NCI-H226 (cell line): ENCODE results near the gene GPR132.
"Not testable (repeated sequence)": the region's sequence is repeated elsewhere in the genome, so short reads cannot be mapped to it uniquely, and the experiment has no call there.

Experiments
- DNase-seq: peaks from one replicate; pipeline ENCODE4 v3.0.0-alpha.2; 2015

The GPR132 gene

DNA sequence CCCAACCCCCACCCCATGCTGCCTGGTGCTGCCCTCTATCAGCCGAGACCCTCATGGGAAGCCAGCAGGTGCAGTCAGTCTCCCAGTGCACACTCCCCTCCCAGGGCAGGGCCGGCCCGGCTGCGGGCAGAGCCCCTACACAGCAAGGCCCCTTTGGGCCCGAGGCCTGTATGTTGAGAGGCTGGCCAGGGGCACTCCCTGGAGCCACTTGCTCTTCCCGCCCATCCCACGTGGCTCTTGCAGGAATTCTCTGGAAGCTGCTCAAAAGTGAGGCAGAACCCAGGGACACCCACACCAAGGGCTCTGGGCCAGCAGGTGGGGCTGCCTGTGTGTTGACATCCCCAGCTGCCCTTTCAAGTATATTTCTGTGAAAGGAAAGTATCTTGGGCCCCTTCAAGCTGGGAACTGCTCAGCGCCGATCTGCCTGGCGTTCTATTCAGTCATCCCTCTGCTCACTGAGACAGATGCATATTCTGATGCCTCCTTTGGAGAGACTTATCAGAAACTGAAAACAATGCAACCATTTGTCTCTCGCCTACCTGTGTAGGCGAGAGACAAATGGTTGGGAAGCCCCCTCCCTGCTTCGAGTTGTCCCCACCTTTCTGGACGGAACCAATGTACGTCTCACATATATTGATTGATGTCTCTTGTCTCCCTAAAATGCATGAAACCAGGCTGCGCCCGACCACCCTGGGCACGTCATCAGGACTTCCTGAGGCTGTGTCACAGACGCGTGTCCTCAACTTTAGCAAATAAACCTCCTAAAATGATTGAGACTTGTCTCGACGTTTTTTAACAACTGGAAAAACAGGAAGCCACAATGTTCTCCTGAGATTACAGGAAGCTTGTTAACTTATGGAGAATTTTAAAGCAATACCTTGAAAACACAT, 6.0 kb downstream of the GPR132 start:
- peak; percentile 50 for DNase-seq

DNA sequence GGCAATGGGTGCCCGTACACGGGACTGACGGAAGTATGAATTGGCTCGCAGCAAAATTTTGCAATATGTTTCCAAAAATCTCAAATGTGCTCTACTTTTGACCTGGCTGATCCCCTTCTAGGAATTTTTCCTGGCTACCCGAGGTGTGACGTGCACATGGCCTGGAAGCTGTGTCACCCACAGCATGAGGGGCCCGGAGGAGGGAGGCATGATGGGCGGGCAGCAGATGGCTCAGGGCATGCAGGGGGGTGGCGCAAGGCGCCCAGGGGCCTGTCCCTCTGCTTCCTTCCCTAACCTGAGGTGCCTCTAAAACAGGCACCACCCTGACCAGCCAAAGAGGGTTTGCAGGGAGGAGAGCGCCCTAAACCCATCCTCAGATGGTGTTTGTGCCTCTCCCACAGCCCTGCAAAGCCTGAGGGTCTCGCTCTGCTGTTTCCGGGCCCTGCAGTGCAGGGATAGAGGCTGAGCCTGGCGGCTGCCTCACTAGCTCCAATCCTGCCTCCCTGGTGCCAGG, 6.7 kb downstream of the GPR132 start:
- no peak for DNase-seq

DNA sequence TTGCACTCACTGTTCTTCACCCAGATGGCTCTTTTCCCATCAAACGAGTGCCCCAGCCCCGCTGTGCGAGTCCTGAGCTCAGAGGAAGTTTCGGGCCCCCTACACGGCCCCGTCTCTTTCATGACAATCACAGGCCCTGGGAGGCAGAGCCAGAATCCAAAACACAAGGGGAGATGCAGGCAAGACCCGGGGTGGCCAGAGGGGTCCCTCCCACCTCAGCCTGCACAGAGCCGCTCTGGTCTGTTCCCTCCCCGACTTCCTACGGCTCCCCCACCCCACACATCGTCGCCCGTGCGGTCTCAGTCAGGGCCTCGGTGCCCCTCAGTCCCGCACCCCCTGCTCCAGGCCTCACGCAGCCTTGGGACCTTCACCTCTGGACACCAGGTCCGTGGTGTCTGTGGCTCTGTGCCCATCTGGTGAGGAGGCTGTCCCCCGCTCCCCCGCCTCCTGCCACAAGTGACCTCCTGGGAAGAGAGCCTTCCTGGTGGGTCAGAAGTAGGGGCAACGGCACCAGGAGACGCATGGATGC, 8.9 kb downstream of the GPR132 start:
- DNase-seq, result no peak

DNA sequence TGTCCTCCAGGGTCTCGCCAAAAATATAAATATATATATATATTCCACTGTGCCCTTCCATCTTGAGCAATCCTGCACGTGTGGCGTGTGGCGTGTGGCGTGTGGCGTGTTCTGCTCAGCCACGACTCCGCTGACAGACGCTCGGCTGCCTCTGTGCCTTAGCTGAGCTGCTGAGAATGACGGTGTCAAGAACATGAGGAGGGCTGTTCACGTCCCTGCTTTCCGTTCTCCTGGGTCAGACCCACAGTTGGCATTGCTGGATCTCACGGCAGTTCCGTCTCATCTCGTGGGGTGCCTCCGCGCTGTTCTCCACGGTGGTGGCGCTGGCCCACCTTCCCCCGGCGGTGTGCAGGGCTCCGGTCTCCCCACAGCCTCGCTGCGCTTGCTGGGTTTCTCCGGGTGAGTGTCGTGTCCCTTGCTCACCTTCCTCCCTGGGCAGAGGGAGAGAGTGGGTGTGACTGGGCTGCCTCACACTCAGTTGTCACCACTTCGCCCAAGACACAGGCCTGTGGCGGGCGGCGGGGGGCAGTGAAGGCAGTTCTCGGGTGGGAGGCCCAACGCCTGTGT, 9.4 kb downstream of the GPR132 start:
- no peak for DNase-seq

DNA sequence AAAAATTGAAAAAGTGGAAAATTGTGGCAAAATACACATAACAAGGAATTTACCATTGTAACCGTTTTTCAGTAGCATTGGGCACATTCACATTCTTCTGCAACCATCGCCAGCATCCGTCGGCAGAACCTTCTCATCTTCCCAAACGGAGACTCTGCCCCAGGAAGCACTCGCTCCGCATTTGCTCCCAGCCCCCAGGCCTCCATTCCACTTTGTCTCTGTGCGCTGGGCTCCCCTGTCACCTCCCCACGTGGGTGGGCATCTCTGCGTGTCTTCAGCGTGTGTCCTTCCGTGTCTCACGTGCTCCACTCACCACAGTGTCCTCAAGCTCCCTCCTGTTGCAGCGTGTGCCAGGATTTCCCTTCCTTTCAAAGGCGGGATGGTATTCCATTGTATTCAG, 9.9 kb downstream of the GPR132 start:
- no peak for DNase-seq

DNA sequence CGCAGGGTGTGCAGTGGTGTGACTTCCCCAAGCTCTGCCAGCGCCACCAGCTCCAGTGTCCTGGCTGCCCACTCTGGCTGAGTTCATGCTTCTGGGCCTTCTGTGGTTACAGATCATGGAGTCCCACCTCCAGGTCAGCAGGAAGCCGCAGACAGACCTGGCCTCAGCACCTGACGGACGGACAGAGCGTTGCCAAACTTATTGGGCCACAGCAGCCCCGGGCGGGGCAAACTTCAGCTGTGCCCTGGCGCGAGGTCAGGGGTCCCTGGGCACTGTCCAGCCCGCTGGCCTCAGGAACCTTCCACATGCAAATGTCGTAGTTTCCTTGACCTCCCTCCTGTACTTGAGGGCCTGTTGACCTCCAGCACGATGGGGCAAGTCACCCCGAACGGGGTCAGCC, 11.2 kb downstream of the GPR132 start:
- no peak for DNase-seq

DNA sequence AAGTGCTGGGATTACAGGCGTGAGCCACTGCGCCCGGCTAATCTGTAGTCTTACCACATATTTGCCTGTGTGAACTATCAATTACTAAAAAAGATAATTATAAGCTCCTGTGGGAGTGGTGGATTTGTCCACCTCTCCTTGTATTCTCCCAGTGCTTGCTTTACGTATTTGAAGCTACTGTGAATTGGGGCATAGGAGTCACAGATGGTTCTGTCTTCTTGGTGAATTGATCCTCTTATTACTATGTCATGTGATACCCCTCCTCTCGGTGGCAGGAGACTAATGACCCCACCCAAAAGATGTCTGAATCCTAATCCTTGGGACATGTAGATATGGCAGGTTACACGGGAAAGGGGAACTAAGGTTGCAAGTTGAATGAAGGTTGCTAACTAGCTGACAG, 11.8 kb downstream of the GPR132 start:
- no peak for DNase-seq

DNA sequence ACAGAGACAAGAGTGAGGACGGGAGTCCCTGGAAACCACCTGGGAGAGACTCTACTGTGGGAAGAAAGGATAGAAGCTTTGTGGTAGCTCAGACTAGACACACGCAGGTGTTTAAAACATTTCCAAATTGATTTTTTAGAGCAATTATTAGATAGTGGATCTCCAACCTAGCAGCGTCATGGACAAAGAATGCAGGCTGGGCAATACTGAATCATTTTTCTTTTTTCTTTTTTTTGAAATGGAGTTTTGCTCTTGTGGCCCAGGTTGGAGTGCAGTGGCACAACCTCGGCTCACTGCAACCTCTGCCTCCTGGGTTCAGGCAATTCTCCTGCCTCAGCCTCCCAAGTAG, 13.1 kb downstream of the GPR132 start:
- no peak for DNase-seq

DNA sequence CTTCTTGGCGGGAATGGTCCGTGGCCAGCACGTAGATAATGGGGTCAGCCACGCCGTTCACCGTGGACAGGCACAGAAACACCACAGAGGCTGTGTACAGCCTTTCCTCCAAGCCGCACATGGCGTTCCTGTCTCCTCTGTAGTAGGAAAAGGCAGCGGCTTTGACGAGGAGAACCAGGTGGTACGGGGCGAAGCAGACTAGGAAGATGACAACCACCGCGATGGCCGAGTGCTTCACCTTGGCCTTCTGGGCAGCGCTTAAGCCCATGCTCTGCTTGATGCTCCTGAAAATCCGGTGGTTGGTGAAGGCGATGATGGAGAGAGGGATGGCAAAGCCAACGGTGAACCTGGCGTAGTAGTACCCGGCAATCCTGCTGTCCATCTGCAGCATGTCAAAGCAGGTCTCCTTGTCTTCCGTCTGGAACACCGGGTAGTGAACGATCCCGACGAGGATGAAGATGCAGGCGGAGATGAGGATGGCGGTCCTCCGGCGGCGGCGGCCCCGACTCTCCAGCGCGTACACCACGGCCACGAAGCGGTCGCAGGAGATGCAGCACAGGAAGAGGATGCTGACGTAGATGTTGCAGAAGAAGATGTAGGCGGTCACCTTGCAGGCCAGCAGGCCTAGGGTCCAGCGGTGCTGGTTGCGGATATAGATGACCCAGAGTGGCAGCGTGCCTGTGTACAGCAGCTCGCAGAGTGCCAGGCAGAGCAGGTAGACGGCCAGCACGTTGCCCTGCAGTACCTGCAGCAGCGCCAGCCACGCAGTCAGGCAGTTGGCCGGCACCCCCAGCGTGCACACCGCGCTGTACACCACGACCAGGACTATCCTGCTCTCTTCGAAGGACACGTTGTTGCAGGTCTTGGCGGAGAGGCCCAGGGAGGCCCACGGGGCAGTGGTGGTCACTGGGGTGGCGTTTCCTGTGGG, 13.8 kb downstream of the GPR132 start:
- DNase-seq, result no peak

DNA sequence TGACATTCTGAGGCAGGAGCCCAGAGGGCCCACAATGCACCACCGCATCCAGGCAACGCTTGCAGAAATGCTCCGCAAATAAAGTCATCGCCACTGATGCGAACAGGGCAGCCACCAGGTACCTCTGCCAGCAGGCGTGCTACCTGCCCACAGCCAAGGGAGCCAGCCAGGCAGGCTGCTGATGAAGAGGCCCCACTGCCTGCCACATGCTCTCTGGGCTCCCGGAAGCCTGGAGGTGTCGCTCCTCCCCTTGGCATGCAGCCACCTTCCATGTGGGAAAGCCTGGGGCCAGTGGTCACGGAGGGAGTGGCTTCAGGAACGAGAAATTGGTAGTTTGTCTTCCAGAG, 14.7 kb downstream of the GPR132 start:
- peak; percentile 24 for DNase-seq

DNA sequence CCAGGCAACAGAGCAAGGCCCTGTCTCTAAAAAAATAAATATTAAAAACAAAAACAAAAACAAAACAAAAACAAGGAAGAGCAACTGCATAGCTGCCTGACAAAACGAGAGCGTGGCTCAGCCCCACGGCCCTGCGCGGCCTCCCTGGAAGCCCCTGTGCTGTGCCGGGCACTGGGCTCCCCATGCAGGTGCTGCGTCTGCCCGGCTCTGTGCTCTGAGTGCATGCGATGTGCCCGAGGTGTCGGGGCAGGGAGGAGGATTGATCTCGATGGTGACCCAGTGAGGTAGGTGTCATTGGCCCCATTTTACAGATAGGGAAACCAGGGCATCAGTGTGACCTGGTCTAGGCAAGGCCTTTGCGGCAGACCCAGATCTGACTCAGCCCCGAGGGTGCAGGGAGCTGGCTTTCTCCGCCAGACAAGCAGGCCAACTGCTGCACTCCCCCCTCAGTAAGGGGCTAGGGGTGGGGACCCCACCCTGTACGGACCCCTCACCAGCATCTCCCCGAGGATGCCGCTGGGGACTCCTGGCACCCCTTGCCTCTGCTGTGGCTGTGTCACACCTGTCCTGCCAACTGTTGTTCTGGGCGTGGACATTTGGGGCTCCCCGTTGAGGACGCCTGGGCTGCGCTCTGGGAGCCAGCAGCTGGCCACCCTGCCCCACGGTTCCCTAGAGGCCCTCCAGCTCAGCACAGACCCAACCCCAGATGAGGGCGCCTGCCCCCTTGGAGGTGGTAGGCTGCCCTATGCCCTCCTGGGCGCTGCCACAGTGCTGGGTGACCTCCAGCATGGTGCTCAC, 15.3 kb downstream of the GPR132 start:
- no peak for DNase-seq

DNA sequence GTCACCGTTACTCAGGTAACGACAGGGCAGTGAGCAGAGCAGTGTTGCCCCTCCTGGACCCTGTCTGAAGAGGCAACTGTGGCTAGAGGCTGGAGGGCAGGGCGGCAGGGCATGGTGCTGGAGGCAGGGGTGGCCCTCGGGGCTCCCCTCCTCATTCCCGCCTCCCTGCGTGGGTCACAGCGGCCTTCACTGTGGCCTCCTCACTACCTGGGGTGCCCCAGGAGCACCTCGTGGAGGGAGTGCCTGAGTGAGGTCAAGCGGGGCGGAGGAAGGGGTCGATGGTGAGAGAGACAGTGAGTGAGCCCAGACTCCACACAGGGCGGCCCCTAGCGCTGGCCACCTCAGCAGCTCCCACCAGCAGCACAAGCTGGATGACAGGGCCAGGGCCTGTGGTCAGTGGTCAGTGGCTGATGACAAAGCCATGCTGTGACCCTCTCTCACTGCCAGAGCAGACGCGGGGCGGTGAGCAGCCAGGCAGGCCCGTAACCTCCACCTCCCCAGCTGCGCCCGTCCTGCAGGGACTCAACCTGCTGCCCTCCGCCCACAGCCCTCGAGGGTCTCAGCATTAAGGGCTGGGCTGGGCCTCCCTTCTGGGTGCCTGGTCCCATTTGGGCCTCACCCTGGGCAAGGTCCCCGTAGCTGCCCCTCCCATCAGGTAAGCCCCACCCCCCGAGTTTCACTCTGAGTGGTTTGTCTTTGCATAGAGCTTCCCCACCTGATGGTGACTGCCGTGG, 17.8 kb downstream of the GPR132 start:
- no peak for DNase-seq

DNA sequence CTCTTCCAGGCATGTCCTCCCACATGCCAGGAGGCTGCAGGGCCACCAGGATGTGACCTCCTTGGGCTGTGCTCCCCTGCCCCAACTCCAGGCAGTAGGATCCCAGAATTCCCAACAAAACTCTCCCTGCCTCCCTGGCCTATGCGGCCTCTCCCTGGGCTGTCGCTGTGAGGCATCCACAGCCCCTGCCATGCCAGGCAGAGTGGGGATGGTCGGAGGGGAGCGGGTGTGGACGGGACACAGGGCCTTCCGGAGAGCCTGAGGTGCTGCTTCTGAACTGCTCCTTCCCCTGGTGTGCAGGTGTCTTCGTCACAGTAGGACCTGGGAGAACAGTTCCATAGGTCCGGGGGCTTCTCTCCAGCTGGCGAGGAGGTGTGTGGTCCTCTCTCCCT, 18.3 kb downstream of the GPR132 start:
- no peak for DNase-seq

DNA sequence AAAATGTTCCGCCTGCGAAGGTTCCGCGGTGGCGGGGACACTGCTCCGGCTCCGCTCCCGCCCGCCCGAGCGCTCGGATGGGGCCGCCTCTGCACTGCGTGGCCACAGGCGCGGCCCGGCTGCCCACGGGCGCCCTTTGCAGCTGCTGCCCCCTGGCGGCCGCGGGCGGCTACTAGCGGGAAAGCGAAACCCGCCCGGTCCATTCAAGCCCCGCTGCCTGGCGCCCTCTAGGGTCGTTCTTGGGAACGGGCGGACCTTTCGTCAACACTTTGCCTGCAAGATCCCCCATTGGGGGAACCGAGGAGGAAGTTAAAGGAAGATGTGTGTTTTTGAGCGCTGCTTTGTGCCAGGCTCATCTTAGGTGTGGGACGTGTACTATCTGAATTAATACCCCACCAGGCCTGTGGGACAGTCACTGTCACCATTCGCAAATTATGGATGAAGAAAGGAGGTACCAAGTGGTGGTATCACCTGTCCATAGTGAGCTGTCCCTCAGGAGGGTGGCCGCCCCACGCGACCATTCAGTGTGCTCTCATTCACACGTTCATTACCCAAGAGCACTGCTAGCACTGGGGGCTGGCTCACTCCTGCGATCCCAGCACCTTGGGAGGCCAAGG, 19.4 kb downstream of the GPR132 start:
- peak; percentile 54 for DNase-seq

DNA sequence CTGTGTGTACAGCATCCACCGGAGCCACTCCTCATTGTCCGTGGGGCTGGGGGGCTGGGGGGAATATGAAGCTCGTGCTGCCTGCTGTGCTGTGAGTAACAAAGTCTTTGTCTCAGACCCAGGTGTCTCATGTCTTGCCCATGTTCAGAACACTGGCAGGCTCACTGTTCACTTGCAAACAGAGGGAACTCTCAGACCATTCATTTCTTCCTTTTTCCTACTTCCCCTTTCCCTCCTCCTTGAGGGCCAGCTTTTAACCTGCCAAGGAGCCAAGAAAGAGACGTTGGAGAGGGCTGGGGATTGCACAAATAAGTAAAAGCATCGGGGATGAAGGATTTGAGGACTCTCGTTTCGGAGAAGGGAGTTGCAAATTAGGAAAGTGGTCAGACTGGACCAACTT, 21.6 kb downstream of the GPR132 start:
- no peak for DNase-seq

DNA sequence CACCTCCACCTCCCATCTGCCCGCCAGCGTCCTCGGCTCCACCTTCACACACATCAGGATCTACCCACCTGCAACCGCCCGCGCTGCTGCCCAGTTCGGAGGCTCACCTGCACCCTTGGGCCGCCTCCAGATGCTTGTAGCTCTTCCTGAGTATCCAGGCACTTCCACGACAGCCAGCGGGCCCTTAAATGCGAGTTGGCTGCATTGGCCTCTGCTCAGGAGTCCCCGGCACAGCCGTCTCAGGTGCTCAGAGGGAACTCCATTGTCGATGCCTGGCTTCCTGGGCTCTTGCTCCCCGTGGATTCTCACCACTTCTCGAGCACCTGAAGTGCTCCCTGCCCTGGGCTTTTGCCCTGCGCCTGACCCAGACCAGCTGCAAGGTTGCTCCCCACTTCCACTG, 22.4 kb downstream of the GPR132 start:
- no peak for DNase-seq

DNA sequence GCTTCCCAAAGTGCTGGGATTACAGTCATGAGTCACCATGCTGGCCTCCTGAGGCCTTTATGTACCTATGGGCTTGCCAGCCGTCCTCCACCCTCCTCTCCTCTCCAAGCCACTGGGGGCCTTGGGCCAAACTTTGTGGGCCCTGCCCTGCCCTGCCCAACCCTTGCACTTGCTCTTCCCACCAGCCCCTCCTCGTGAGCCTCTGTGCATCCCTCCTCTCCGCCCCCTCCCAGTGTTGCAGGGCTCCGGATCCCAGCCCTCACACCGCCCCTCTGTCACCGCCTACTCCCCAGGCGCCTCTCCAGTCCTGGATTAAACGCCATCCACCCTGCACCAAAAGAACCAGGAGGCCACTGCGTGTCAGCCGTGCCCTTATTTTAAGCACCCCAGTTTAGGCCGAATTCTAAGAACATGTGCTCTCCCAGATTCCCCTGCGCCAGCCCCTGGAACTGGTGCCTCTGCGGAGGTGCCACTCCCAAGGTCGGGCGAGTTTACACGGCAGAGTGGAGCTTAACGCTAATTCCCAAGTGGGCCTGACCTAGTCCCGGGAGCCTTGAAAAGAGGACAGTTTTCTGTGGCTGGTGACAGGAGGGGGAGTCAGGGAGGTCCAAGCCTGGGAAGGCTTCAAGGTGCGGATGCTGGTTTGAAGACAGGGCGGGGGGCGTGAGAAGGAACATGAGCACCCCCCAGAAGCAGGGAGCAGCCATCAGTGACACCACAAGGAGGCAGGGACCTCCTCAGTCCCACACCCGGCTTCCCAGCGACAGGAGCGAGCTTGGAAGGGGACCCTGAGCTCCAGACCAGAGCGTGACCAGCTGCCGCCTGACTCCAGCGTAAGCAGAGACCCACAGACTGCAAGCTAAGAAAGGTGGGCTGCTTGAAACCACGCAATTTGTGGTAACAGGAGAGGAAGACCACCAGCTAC, 23.1 kb downstream of the GPR132 start:
- no peak for DNase-seq

DNA sequence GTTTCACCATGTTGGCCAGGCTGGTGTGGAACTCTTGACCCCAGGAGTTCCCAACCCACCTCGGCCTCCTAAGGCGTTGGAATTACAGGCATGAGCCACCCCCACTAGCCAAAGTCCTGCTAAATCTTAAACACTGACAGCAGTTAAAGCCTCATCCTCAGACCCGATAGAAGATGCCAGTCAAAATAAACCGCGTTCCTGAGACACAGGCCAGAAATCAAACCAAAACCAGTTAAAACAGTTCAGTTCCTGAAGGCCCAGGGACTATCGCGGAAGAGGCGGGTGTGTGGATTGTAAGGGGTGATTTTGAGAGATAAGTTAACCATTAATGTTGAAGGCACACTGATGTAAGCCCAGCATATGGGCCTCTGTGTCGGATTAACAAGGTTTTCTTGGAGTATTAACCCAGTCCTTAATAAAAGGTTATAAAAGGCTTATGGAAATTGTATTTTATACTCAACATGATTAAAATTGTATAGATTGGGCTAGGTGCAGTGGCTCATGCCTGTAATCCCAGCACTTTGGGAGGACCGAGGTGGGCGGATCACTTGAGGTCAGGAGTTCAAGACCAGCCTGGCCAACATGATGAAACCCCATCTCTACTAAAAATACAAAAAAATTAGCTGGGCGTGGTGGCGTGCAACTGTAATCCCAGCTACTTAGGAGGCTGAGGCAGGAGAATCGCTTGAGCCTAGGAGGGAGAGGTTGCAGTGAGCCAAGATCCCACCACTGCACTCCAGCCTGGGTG, 25.6 kb downstream of the GPR132 start:
- no peak for DNase-seq

DNA sequence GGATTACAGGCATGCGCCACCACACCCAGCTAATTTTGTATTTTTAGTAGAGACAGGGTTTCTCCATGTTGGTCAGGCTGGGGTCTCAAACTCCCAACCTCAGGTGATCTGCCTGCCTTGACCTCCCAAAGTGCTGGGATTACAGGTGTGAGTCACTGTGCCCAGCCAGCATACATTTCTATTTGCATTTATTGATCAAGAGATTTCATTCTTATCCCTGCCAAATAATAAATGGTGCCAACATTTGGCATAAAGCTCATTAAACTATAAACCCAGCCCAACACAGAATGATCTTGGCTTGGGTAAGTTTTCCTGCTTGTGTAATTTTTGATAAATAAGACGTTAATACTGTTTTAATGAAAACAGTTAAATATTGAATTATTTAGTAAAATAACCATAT, 29.6 kb downstream of the GPR132 start:
- DNase-seq, result not testable (repeated sequence)
